NOMO-1 treated with DMSO at 0.1 percent for 48 hours (cell line): Measurements from ENCODE around the gene PID1.
"Not testable (repeated sequence)": the region's sequence is repeated elsewhere in the genome, so short reads cannot be mapped to it uniquely, and the experiment has no call there.

Source experiments
- DNase-seq: peaks from one replicate; lab custom pipeline; 2025; ENCODE audit not compliant: unreplicated experiment; lab: John Stamatoyannopoulos, UW

PID1 gene

DNA sequence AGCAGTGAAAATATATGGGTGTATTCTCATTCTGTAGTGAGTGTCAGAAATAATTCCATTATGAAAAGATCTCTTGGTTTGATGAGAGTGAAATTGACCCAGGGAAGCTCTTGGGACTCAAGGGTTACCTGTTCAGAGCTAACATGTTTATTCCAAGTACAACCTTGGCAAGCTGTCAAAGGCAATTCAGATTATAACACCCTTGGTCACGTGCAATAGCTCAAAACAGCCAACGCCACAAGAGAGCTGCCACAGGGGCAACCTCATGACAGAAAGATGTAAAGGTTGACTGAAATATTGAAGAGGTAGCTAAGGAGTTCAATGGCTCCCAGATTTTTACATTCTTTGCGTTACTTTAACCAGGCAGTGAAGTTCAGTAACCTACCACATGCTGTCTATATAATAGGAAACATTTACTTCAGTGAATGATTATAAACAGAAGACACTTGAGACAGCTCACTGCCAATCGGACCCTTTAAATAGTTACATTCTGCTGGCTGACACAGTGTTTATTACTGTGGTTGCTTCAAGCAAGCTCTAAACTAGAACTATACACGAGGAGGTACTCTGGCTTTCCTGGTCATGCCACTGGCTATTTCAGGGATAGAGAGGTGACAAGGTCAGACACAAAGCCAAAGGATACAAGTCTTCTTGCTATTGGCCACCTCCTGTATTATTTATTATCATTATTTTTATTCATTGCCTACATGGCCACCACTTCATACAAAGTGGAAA lies 187.3 kb downstream of the PID1 start:
- no peak for DNase-seq

DNA sequence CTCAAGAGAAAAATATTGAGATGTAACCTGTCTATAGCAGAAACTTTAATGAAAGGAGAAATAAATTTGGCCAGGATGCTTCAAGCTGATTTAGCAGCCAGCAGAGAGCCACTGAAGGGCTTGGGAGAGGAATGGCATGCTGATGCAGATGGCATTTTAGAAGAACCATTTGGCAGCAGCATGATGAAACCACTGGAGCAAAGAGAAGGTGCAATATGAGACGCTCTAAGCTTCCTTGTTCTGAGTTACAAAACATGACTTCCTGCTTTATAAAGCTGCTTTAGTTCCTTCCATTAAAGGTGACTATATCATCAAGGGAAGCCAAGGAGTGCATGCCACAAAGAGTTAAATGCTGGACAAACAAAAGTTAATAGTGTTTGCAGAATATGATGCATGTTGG lies 189.7 kb downstream of the PID1 start:
- no peak for DNase-seq

DNA sequence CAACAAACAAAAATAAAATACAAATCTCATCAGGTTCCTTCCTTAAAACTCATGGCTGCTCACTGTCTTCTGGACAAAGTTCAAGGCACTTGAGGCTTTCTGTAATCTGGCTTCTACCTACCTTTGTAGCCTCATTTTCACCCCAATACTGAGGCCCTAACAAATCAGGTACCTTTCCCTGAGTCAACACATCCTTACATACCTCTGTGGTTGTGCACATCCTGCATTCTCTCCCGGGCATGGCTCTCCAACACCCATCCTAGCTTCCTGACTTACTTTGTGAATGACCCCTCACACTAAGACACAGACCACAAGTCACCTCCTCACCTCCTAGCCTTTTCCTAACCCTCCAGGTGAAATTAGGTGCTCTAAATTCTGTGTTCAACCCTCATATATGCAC lies 190.9 kb downstream of the PID1 start:
- no peak for DNase-seq

DNA sequence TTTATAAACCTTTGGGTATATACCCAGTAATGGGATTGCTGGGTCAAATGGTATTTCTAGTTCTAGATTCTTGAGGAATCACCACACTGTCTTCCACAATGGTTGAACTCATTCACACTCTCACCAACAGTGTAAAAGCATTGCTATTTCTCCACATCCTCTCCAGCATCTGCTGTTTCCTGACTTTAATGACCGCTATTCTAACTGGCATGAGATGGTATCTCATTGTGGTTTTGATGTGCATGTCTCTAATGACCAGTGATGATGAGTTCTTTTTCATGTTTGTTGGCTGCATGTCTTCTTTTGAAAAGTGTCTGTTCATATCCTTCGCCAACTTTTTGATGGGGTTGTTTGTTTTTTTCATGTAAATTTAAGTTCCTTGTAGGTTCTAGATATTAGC lies 194.2 kb downstream of the PID1 start:
- not testable (repeated sequence) for DNase-seq

DNA sequence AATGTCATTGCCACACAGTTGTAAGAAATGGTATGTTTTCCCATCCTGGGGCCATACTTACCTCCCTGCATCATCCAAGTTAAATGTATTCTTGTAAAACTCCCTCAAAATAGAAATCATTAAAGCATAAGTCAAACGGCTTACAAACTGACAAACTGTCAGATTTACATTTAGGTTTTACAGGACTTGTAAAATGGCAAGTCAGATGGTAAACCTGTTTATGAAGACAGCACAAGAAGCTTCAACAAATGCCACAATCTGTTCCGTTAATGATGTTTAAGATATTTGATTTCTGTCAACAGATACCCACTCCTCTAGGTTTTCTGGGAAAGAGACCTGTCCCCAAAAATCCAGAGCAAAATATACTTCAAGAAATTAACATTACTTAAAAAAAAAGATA lies 197.2 kb downstream of the PID1 start:
- no peak for DNase-seq

DNA sequence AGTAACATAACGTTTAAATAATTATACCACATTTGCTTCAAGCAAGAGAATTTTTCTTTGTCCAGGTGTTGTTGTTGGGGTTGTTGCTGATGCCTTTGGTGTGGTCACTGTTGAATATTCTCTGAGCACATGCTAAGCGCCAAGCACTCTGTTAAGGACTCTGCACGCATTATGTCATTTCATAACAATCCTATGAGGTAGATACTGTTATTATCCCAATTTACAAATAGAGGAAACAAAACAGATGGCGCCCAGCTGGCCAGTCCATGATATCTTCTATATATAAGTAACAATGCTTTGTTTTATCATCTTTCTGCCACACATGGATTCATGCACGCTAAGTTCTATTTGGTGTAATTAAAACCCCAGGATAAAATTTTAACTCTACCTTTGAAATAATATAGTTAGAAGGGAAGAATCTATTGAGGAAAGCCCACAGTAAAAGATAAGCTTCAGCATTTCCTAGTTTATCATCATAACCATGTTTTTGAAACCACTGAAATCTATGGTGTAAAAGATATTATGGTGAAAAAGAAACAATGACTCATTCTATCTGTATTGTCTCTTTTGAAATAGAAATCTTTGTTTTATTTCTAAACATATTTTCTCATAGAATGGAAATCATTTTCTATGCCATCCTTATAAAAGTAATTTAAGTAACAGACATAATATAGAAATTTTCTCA lies 199.7 kb downstream of the PID1 start:
- DNase-seq = no peak

DNA sequence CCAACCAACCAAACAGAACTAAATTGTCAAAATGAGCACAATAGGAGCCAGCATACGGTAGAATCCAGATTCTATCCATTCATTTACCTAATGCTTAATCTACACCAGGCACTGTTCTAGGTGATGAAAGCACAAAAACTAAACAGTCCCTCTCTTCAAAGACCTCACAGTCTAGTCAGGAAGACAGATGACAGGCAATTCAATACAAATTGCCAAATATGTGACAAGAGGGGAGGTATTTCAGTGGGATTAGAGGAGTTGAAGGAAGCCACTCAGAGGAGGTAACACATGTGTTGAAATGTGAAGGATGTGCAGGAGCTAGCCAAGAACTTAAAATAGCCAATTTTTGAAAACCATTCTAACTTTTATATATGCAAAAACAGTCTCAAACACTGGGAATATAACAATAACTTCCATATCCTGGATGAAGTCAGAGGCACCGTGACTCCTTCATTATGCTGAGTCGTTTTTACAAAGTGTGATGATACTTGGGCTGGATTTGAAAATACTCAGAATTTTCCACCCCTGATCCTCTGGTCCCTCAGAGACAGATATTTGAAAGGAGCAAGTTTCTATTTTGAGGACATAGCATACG lies 204.9 kb downstream of the PID1 start:
- DNase-seq = no peak

DNA sequence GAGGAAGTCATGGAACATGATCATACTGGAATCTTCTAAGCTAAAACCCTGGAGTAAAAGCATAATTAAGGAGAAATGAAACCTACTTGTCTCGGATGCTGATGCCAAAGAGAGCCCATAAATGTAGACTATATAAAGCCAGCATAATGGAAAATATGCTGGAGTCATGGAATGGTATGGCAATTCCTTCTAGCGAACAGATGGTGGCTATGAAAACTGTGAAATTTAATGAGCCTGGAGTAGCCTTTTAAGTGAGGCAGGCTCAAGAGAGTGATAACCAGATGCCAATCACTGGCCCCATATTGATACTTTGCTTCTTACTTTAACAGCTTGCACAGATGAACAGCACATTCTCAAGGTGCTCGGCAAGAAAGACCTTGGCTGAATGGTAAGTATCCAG lies 206.3 kb downstream of the PID1 start:
- DNase-seq = no peak

DNA sequence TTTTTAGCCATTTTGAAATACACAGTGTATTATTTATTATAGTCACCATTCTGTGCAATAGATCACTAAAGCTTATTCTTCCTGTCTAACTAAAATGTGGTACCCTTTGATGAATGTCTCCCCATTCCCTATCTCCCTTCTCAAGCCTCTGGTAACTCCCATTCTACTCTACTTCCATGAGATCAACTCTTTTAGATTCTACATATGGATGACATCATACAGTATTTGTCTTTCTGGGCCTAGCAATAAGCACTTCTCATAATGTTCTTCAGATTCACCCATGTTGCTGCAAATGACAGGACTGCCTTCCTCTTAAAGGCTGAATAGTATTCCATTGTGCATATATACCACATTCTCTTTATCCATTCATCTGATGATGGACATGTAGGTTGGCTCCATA lies 210.9 kb downstream of the PID1 start:
- no peak for DNase-seq

DNA sequence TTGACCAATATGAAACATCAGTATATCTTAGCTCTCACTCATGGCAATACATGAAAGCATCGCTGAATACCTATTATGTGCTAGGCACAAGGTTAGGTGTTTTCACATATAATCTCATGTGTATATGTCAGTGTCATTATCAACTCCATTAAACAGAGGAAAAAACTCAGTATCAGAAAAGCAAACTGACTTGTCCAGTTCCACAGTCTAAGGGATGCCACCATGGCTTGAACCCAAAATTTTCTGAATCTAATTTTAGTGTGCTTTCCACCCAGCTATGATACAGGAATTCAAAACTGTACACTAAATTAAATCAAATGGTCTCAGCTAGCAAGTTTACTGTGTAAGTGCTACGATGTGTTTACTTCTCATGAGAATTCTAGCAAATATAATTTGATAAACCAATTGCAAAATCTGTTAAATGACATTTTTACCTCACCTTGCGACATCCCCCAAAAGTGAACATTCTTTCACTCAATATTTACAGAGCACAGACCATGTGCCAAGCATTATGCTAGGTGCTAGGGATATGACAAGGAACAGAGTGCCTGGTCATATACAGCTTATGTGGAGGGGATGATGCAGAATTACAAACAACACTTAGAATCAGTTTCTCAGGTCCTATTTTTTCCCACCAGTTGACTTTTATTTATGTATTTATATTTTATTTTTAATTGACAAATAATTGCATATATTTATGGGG lies 211.6 kb downstream of the PID1 start:
- no peak for DNase-seq

DNA sequence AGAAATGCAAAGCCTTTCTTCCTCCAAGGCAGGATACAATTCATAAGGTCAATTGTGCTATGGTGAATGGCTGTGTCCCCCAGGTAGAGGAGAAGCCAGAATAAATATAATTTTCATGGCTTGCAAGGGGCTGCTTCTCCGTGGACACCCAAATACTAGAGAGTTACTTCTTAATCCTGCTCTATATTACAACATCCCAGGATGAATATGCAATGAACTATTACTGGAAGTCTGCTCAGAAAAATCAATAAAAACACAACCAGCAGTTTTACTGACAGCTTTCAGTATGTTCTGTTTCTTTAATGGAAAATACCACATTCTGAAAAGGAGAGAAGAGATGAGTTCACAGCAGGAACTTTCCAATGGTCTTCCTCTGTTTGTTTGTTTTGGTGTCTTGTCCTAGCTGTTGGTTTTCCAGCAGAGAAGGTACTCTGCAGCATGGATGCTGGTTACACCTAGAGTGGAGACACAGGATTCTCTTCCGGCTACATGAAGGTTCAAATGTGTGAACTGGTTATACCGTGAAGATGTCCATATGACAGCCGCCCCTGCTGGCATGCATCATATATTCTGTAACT lies 213.0 kb downstream of the PID1 start:
- no peak for DNase-seq

DNA sequence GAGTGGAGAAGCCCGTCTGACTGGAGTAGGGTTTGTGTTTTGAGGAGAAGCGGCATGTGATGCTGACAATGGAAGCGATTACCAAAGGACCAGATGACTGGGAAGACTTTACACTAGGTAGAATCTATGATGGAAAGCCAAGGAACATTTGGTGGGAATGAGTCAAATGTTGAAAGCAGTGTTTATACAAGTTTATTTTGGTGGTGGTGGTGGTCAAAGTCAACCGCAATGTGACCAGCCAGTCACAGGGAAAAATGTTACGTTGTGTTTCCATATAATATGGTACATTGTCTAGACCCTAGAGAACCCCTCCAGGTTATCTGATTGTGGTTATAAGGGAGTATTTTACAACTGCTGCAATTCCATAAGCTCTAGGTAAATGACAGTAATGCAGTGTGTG lies 216.8 kb downstream of the PID1 start:
- DNase-seq = no peak

DNA sequence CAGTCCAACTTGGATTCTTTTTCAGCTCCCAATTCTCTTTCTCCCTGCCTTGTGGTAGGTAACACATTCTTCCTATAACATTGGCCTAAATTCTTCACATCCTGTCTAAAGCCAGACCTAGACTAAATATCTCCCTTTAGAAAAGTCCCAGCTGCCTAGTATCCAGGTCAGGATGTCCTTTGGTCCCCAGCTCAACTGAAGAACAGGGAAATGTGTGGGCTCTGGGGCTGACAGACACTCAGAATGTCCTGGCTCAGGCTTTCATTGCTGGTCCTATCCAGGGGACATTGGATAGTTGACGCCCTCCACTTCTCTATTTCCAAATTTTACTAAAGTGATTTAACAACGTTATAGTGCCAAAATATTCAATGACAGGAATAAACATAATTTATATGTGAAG lies 219.3 kb downstream of the PID1 start:
- DNase-seq = no peak

DNA sequence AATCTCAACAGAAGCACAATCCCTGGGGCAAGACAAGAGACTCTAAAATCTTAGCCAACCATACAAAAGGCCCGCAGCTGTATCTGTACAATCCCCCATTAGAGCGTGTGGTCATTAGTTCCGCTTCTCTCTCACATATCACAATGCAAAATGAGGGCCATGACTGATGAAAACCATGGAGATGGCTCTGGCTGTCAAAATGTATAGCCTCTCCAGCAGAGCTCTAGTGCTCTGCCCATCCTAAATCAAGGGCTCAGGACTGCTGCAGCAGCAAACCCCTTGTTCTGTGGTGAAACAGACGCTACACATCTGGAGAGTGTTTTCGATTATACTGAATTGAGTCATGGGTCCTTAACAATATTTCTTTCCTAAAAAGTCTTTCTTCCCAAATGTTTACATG lies 221.0 kb downstream of the PID1 start:
- no peak for DNase-seq

DNA sequence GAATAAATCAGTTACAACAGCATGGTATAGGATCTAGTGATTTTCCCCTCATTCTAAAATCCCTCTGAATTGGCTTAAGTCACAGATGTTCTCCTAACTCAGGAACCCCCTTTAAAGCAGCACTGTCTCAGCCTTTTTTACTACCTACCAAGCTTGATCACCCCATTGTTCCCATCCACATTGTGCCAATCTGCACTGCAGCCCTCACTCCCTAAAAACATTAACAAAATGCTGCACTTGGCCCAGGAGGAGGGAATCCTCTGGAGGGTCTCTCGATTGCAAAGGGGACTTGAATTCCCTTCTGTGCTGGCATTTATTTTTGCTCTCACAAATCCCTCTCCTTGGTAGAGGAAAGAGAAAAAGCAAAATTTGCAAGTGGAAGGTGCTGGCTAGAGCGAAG lies 223.0 kb downstream of the PID1 start:
- DNase-seq = no peak

DNA sequence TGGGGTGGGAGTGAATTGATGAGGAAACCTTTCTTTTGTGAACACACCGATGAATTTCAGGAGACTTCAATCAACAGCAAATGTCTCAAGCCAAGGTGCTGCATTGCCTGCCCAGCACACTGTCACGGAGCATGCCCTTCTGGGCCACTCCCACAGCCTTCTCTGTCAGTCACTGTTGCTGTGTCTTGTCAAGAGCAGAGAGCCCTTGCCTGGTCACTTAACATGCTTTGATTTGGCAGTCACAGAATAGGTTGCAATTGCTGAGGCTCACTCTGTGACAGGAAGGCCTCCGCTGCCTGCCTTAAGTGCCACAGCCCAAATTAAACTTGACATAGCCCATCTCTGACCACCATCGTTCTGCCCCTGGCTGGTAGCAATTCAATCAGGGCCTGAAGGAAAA lies 225.4 kb downstream of the PID1 start:
- no peak for DNase-seq

DNA sequence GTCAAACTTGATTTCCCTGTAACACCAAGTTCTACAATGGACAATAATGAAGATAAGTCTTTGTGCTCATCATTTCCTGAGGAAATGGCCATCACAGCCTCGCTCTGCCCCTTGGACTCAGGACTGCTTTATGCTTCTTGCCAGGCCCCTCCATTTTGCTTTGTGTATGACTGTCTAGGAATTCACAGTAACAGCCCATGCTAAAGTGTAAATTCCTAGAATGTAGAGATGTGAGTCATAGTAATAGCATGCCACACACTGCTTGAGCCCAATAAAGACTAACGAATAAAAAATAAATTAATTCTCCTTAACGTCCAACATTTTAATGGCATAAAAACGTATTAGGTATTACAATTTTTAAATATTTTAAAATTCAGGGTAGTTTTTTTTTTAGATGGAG lies 226.5 kb downstream of the PID1 start:
- DNase-seq = no peak

DNA sequence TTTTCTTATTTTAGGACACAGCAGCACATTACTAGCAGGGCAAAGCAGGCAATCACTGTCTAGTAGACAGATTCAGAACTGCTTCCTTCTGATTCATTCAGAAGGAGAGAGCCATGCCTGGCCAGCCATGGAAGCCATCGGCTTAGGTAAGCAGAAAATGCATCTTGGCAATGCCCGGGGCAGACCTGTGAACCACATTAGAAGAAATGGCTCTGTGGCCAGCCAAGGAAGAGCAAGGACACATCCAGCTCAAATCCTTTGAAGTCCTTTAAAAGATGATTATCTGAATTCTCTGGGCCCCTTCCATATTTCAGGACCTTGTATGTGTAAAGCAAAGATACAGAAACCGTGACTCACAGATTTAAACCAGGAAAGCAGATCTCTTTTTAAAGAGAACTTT lies 227.4 kb downstream of the PID1 start:
- DNase-seq = no peak

DNA sequence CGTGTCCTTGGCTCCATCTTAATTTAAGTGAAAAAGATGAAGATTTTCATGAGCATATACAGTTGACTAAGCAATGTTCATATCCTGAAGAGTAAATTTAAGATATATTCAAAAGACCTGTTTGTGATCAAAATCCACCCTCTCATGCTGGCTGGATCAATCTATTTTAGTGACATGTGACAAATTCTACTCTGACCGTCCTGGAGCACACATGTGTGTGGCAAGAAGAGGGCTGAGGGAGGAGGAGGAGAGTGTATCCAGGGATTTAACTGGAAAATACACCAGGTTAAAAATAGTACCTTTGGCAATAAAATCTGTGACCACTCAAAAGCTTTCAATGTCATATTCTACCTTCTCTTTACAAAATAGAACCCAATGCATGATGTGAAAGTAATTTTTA lies 228.7 kb downstream of the PID1 start:
- no peak for DNase-seq

DNA sequence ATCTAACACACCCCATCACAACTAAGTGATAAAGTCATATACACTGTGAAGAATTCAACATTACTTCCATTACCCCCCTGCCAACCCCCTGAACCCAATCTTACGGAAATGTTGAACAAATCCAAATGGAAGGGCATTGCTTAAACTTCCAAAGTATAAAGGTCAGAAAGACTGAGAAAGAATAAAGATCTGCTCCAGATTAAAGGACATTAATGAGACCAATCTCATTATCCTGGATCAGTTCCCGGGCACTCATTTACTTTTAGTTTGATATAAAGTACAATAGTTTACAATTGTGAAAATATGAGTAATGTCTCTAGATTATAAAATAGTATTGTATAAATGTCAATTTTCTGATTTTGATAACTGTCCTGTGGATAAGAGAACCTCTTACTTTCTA lies 229.4 kb downstream of the PID1 start:
- no peak for DNase-seq

DNA sequence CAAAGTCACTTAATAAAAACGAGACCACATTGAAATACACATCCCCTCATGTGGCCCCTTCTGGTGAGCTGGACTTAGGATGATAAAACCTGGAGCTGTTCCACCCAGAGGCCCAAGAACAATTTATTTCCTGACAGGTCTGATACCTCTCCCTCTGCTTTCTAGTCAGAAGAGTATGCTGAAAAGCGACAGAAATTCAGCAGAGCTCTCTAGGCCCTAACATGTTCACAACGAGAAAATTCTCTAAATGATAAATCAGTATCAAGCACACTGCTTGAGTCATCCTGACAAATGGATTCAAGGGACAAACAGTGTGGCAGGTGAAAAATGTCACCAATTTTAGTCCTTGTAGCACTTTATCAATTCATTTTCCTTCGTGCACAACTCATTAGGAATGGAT lies 233.5 kb downstream of the PID1 start:
- DNase-seq = no peak

DNA sequence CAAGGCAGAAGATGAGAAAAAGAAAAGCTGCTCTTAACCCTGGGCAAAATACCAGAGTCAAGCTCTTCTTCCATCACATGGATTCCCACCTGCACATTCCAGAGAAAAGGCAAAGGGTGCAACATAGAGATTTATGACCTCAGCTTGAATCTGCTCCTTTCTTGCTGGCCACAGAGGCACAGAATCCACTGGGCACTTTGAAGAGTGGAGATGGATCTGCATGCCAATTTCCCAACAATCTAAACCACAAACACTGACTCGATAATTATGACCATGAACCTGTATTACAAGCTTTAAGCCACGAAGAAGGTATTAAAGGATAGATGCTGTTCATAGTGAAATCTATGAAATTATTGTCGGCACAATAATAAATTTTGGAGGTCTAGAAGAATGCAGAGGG lies 237.3 kb downstream of the PID1 start:
- DNase-seq = no peak
